Adrenal gland (tissue), 5 donors: ENCODE measurements around the gene SCAP.

ENCODE experiments used
- POLR2A ChIP-seq, 2 donors: fragments of 450-650 bp; IDR thresholded peaks; one replicate each; pipeline ENCODE4 v1.6.1; 2017; ENCODE audit warnings: antibody characterized with exemption in 2 of 2, mild to moderate bottlenecking in 2 of 2, moderate library complexity in 1 of 2
- TF ChIP-seq, protein P1 (sequence below), 6 experiments: fragments of 450-650 bp in 4 of 6; fragments of 200-600 bp in 2 of 6; sonication (generic) in 1 of 6; IDR thresholded peaks; 1 replicate in 5 of 6; 2 replicates in 1 of 6; pipeline versions ENCODE4 v1.5.1 to v1.8.0; 2016 to 2021; ENCODE audit warnings: antibody characterized with exemption in 6 of 6, mild to moderate bottlenecking in 2 of 6, moderate library complexity in 1 of 6
- donor health status: DM: no; HTN: no; CAD: no.

DNA sequence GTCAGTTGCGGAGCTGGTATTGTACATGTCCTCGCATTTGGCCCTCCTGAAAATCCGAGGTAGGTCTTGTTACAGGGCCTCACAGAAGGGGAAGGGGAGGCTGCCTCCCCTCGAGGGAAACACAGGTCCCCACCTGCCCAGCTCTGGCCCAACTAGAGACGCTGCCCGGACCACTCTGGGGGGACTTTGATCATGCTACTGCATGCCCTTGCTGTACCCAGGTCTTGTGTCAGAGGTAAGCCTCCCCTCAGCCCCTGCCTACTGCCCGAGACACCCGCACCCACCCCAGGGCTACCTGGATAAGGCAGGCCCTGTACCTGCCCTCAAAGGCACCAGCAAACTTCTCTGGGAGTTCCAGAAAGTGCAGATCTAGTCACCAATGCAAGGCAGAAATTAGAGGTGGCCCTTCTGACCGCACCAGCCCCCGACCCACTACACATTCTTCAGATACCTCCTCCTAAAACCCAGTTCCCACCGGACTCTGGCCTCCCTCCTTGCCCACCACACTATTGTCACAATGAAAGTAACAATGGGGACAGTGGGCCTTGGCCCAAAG, 981 bp upstream of the SCAP start:
- TF ChIP-seq, protein P1, sequence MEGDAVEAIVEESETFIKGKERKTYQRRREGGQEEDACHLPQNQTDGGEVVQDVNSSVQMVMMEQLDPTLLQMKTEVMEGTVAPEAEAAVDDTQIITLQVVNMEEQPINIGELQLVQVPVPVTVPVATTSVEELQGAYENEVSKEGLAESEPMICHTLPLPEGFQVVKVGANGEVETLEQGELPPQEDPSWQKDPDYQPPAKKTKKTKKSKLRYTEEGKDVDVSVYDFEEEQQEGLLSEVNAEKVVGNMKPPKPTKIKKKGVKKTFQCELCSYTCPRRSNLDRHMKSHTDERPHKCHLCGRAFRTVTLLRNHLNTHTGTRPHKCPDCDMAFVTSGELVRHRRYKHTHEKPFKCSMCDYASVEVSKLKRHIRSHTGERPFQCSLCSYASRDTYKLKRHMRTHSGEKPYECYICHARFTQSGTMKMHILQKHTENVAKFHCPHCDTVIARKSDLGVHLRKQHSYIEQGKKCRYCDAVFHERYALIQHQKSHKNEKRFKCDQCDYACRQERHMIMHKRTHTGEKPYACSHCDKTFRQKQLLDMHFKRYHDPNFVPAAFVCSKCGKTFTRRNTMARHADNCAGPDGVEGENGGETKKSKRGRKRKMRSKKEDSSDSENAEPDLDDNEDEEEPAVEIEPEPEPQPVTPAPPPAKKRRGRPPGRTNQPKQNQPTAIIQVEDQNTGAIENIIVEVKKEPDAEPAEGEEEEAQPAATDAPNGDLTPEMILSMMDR (IDR thresholded peaks at IDR 0.05): no peak
- no peak for TF ChIP-seq POLR2A (IDR thresholded peaks at IDR 0.05)
